ENCODE data around the gene NEUROG2.

- TF ChIP-seq, protein P1, sequence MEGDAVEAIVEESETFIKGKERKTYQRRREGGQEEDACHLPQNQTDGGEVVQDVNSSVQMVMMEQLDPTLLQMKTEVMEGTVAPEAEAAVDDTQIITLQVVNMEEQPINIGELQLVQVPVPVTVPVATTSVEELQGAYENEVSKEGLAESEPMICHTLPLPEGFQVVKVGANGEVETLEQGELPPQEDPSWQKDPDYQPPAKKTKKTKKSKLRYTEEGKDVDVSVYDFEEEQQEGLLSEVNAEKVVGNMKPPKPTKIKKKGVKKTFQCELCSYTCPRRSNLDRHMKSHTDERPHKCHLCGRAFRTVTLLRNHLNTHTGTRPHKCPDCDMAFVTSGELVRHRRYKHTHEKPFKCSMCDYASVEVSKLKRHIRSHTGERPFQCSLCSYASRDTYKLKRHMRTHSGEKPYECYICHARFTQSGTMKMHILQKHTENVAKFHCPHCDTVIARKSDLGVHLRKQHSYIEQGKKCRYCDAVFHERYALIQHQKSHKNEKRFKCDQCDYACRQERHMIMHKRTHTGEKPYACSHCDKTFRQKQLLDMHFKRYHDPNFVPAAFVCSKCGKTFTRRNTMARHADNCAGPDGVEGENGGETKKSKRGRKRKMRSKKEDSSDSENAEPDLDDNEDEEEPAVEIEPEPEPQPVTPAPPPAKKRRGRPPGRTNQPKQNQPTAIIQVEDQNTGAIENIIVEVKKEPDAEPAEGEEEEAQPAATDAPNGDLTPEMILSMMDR (IDR thresholded peaks at IDR 0.05) = no peak
- TF ChIP-seq POLR2A (IDR thresholded peaks at IDR 0.05) (no peak), POLR2AphosphoS5 (IDR thresholded peaks at IDR 0.05) (no peak)
Measured at GRCh38 chr4:112509243-112510141, 6.5 kb downstream of the NEUROG2 start.
